ENCODE results near the gene SLC35D1.

DNA sequence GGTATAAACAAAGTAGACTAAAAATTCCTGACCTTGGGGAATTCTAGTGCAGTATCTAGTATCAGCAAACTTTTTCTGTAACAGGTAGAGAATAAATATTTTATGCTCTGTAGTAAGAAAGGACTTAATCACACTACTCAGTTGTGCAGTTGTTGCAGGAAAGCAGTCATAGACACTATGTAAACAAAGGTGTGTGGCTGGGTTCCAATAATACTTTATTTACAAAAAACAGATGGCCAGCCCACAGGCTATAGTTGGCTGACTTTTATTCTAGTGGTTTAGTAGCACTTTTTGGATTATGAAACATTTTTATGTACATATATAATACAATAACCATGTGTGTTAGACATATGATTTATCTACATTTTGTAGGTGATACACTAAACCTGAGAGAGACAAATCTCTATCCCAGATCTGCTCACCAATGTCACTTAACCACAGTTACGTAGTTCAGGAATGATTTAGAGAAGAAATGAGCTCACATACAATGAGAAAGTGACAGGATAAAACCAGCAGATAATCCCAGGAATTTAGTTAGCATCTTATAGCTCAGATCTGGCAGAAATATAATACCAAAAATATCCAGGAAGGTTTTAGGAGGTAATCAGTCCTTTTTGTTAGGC, 73.1 kb downstream of the SLC35D1 start:
- TF ChIP-seq, protein P1, sequence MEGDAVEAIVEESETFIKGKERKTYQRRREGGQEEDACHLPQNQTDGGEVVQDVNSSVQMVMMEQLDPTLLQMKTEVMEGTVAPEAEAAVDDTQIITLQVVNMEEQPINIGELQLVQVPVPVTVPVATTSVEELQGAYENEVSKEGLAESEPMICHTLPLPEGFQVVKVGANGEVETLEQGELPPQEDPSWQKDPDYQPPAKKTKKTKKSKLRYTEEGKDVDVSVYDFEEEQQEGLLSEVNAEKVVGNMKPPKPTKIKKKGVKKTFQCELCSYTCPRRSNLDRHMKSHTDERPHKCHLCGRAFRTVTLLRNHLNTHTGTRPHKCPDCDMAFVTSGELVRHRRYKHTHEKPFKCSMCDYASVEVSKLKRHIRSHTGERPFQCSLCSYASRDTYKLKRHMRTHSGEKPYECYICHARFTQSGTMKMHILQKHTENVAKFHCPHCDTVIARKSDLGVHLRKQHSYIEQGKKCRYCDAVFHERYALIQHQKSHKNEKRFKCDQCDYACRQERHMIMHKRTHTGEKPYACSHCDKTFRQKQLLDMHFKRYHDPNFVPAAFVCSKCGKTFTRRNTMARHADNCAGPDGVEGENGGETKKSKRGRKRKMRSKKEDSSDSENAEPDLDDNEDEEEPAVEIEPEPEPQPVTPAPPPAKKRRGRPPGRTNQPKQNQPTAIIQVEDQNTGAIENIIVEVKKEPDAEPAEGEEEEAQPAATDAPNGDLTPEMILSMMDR (conservative IDR thresholded peaks at IDR 0.05; ENCODE audit: low read length) = no peak
- TF ChIP-seq EZH2phosphoT487 (IDR thresholded peaks at IDR 0.05; ENCODE audit: borderline replicate concordance, low read depth, low read length) = no peak
